Activated CD4-positive, CD25-positive, alpha-beta regulatory T cell (primary cell): ENCODE data around the gene PI4KB.

Source experiments
- DNase-seq, 4 experiments: peaks; one replicate each; lab custom pipeline; 2025; lab: John Stamatoyannopoulos, UW

Gene PI4KB

GRCh38 chr1:151346082-151346768 lies 19.0 kb upstream of the PI4KB start:
- DNase-seq, result no peak

- no peak for DNase-seq
Observed at GRCh38 chr1:151344291-151344690, 17.1 kb upstream of the PI4KB start.

- no peak for DNase-seq
Observed at GRCh38 chr1:151343587-151343986, 16.4 kb upstream of the PI4KB start.

- no peak for DNase-seq
Observed at GRCh38 chr1:151342569-151342968, 15.4 kb upstream of the PI4KB start.

- no peak for DNase-seq
Observed at GRCh38 chr1:151342021-151342420, 14.8 kb upstream of the PI4KB start.

GRCh38 chr1:151340870-151341754 lies 13.9 kb upstream of the PI4KB start:
- peak in 2 of 4 experiments; percentile 5 to 33 for DNase-seq

- DNase-seq, result no peak
Observed at GRCh38 chr1:151336556-151336955, 9.3 kb upstream of the PI4KB start.

GRCh38 chr1:151334822-151335221 lies 7.6 kb upstream of the PI4KB start:
- DNase-seq, result no peak

- DNase-seq, result no peak
Observed at GRCh38 chr1:151327903-151328674, 873 bp upstream of the PI4KB start.

GRCh38 chr1:151326619-151327222 lies 495 bp downstream of the PI4KB start:
- peak in 1 of 4 experiments; percentile 39 for DNase-seq

- DNase-seq, result no peak
Observed at GRCh38 chr1:151325646-151326429, 1.4 kb downstream of the PI4KB start.

GRCh38 chr1:151325231-151325630 lies 2.0 kb downstream of the PI4KB start:
- no peak for DNase-seq

- no peak for DNase-seq
Observed at GRCh38 chr1:151324390-151324930, 2.8 kb downstream of the PI4KB start.

GRCh38 chr1:151318975-151319374 lies 8.2 kb downstream of the PI4KB start:
- DNase-seq, result no peak

- DNase-seq, result no peak
Observed at GRCh38 chr1:151315565-151316235, 11.5 kb downstream of the PI4KB start.

- no peak for DNase-seq
Observed at GRCh38 chr1:151314137-151314875, 12.9 kb downstream of the PI4KB start.

- DNase-seq, result no peak
Observed at GRCh38 chr1:151313501-151313900, 13.7 kb downstream of the PI4KB start.

GRCh38 chr1:151312826-151313225 lies 14.4 kb downstream of the PI4KB start:
- DNase-seq, result no peak

- no peak for DNase-seq
Observed at GRCh38 chr1:151312411-151312810, 14.8 kb downstream of the PI4KB start.
